ENCODE results near the gene RASSF4. TPM values are rescaled to one million over a fixed set of nuclear protein-coding genes. Genes with fewer than 3 reads are reported as not detected.

RASSF4 gene
- total RNA-seq, 2 experiments from 2014 or later, result 3.0 to 3.1 TPM

DNA sequence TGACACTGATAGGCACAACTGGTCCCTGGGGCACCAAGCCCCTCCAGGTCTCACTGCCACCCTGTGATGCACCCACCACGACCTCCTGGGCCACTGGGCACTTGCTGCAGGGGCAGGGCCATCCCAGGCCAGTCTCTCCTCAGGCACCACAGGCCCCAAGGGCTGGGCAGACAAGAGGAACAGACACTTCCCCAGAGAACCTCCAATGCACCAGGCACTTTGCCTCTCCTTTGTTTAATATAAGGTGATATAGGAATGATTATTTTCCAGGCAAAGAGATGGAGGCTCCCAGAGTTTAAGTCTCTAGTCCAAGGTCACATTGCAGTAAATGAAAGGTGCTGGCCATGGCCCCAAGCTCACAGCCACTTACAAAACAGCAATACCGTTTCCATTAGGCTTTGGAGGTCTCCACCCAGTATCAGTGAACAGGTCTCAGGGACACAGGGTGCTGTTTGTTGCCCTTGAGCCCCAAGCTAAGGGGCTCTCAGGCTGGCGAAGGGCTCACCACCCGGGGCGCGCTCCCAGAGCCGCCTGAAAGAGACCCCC, 14.6 kb downstream of the RASSF4 start:
- peak overlapping the region; percentile 68 for H3K4me3 Mint-ChIP-seq

DNA sequence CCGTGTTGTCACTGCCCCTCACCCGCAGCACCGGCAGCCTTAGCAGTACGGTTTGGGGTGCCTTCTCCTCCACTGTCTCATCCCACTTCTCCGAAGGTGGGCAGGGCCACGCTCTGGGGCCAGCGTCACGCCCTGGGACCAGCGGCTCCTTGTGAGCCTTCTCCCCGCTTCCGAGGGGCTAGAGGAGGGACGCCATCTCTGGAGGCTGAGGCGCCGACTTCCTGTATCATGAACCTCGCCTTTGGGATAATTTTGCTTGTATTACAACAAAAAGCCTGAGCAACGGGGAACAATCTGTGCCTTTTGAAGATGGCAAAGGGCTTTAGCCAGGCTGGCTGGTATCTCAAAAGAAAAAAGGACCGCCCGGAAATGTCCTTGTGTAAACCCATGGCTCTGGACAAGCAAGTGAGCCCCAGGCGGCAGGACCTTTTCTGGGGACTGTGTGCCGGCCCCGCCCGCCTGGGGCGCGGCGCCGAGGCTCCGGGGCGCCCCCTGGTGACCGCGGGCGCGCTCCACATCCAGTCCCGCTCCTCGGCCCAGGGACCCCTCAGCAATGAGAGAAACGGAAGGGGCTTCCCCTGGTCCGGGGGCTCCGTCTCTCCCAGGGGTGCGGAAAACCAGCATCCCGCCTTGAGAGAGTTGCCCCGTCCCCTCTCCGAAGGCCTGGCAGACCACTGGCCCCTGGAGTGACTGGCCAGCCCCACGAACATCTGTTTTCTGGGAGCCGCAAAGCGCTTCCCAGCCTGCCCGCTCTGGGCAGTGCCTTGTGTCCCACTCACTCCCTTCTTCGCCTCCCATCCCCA, 15.2 kb downstream of the RASSF4 start:
- peak overlapping the region; percentile 86 for H3K27ac Mint-ChIP-seq
- no peaks in the 10 kb centered on the region for H3K9me3 Mint-ChIP-seq
- H3K27me3 Mint-ChIP-seq, result no peaks in the 10 kb centered on the region
- peaks cover 2% of the 10 kb centered on the region for H3K4me1 Mint-ChIP-seq
- POLR2A ChIA-PET, result interaction anchor here (3.5 kb wide), 1 partner anchor 42 kb away, joined by 9 read pairs; no protein-coding TSS in a partner anchor
- H3K4me3 Mint-ChIP-seq, result peak overlapping the region; percentile 68
- no peaks in the 10 kb centered on the region for H3K36me3 Mint-ChIP-seq
- DNase-seq (peak; percentile 90), ATAC-seq (ENCODE audit: low read depth) (peak; percentile 92)

More for the DNA sequence above, 14.6 kb downstream of the RASSF4 start:
- Mint-ChIP-seq H3K36me3 (no peaks in the 10 kb centered on the region), H3K9me3 (no peaks in the 10 kb centered on the region), H3K27me3 (no peaks in the 10 kb centered on the region), H3K27ac (peak overlapping the region; percentile 86), H3K4me1 (peaks cover 3% of the 10 kb centered on the region)
- ATAC-seq (ENCODE audit: low read depth), result no peak
- POLR2A ChIA-PET, result interaction anchor here (3.5 kb wide), 1 partner anchor 41 kb away, joined by 9 read pairs; no protein-coding TSS in a partner anchor
- DNase-seq, result no peak

DNA sequence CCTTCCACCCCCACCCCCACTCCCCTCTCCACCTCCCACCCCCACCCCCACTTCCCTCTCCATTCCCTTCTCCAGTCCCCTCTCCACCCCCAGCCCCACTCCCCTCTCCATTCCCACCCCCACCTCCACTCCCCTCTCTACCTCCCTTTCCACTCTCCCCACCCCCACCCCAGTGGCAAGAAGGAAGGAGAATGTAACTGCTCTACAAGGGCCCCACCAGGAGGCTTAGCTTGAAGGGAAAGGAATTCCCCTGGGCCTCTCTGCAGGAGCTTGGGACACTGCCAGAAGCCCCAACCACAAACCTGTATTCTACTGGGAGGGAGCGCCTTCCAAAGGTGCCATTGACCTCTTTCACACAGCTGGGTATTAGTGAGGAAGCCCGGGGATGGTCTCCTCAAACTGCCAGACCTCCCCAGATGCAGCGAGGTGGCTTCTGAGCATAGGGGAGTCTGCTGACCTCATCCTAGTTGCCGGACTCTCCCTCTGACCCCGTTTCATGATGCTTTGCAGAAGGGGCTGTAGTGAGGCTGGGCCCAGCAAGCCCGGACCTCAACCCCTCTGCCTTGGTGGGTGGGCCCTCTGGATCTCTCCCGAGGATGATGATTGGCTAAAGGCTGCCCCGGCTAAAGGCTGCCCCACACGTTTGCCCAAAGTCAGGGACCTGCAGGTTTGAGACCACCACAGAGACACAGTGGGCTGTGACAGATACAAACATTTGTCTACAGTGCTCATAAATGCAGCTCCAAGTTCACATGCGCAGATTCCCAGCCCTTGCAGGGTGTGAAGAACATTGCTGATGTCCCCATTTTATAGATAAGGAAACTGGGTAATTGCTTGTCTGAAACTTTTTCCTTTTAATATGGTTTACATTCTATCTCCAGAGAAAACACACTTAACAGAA, 16.1 kb downstream of the RASSF4 start:
- POLR2A ChIA-PET, result interaction anchor here (0.6 to 3.5 kb wide), 3 partner anchors 20 to 1552 kb away, joined by 3 to 9 read pairs (median 3); no protein-coding TSS in a partner anchor
- H3K27ac Mint-ChIP-seq, result peak overlapping the region; percentile 51
- no peaks in the 10 kb centered on the region for H3K9me3 Mint-ChIP-seq
- H3K36me3 Mint-ChIP-seq, result no peaks in the 10 kb centered on the region
- ATAC-seq (ENCODE audit: low read depth) (no peak), DNase-seq (no peak)
- H3K27me3 Mint-ChIP-seq, result no peaks in the 10 kb centered on the region
- no peak overlapping the region for H3K4me3 Mint-ChIP-seq
- peaks cover 2% of the 10 kb centered on the region for H3K4me1 Mint-ChIP-seq

DNA sequence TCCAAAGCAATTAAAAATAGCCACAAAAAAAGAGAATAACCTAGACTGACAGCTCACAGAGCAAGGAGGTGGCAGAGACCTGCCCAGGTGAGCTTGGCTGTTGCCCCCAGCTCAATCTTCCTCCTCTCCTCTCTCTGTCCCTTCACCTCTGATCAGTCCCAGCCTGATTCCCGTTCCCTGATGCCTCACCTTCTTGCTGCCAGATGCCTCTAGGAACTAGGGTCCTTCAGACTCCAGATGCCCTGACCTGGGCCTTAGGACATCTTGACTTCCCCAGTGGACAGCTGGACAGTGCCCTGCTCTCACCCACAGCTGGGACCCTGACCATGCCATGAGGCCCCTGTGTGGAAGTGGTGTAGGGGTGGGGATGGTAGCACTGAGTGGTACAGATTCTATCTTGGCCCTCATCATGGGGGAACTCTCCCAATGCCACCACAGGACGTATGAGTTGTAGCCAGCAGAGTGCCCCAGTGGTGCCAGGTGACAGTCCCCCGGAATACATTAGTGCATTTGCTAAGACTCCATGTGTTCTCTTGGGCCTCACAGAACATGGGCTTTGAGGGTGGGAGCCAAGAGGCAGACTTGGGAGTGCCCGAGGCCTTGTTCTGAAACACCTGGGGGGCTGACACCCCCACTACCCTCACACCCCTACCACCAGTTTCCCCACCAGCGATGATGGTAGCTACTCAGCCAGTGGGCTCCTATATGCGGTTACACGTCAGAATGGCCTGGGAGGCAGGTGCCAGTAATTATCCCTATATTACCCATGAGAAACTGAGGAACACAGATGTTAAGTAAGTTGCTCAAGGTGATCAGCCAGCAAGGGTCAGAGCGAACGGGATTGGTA, 17.0 kb downstream of the RASSF4 start:
- no peak for ATAC-seq (ENCODE audit: low read depth)
- Mint-ChIP-seq H3K4me1 (peaks cover 6% of the 10 kb centered on the region), H3K4me3 (no peak overlapping the region), H3K9me3 (no peaks in the 10 kb centered on the region), H3K27ac (peak overlapping the region; percentile 40), H3K27me3 (no peaks in the 10 kb centered on the region), H3K36me3 (no peaks in the 10 kb centered on the region)
- DNase-seq, result no peak
- POLR2A ChIA-PET, result interaction anchor here (1.4 to 3.5 kb wide), 2 partner anchors 19 to 44 kb away, joined by 3 to 9 read pairs; no protein-coding TSS in a partner anchor

DNA sequence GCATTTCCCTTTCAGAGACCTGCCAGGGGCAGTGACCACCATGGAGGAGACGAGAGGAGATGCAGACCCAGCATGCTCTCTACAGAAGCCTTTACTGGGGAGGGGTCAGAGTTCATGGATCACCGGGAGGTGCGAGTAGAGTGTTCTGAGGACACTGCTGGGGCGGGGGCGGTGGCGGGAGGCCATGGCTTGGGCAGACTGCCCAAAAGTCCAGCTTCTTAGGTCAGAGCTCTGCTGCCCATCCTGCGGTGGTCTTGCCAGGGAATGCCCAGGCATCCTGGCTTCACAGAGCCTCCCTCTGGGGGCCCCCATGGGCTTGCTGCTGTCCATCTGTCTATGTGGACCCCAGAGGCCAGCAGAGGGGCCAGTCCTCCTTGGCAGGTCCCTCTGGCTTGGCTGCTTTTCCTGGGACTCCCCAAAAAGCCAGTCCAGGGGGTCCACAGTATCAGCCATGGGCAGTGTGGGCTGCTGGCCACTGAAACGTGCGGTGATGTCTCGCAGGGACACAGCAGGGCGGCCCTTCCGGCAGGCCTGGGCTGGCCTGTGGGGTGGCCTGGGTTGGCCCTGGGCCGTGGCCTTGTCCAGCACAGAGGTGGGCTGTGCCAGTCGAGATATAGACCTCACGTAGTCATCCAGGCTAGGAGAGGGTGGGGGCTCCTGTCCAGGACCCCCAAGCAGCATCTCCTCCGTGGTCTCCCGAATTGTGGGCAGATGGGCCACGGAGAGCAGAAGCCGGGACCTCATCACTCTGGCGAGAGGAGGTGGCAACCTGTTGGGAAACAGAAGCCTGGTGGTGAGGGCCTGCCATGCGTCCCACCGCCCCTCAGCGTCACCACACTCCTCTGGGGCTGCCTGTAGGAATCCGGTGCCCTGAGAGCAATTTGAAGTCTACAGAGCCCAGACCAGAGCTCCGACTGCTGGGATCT, 17.9 kb downstream of the RASSF4 start:
- Mint-ChIP-seq H3K27me3 (no peaks in the 10 kb centered on the region), H3K4me3 (no peak overlapping the region), H3K36me3 (no peaks in the 10 kb centered on the region), H3K4me1 (peaks cover 6% of the 10 kb centered on the region), H3K9me3 (no peaks in the 10 kb centered on the region), H3K27ac (no peak overlapping the region)
- DNase-seq (no peak), ATAC-seq (ENCODE audit: low read depth) (no peak)
- POLR2A ChIA-PET, result interaction anchor here (3.5 kb wide), 1 partner anchor 45 kb away, joined by 9 read pairs; no protein-coding TSS in a partner anchor

DNA sequence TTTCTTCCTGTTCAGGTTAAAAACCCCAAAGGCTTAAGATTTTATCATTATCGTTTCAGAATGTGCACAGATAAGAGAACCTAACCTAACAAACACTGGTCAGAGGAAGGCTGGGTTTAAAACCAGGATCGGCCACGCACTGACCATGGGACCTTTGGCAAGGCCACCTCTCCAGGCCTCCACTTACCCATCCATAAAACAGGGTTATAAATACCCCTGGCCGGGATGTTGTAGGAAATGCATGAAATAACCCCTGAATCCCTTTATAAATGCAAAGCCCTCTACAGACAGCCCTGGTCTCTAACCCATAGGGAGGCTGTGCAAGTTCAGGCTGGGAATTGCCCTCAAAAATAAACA, 18.6 kb downstream of the RASSF4 start:
- no peaks in the 10 kb centered on the region for H3K36me3 Mint-ChIP-seq
- peaks cover 6% of the 10 kb centered on the region for H3K4me1 Mint-ChIP-seq
- POLR2A ChIA-PET, result interaction anchor here (1.4 kb wide), 1 partner anchor 9 kb away, joined by 6 read pairs; no protein-coding TSS in a partner anchor
- ATAC-seq (ENCODE audit: low read depth), result no peak
- no peak overlapping the region for H3K4me3 Mint-ChIP-seq
- DNase-seq, result no peak
- H3K27me3 Mint-ChIP-seq, result no peaks in the 10 kb centered on the region
- H3K9me3 Mint-ChIP-seq, result no peaks in the 10 kb centered on the region
- no peak overlapping the region for H3K27ac Mint-ChIP-seq

DNA sequence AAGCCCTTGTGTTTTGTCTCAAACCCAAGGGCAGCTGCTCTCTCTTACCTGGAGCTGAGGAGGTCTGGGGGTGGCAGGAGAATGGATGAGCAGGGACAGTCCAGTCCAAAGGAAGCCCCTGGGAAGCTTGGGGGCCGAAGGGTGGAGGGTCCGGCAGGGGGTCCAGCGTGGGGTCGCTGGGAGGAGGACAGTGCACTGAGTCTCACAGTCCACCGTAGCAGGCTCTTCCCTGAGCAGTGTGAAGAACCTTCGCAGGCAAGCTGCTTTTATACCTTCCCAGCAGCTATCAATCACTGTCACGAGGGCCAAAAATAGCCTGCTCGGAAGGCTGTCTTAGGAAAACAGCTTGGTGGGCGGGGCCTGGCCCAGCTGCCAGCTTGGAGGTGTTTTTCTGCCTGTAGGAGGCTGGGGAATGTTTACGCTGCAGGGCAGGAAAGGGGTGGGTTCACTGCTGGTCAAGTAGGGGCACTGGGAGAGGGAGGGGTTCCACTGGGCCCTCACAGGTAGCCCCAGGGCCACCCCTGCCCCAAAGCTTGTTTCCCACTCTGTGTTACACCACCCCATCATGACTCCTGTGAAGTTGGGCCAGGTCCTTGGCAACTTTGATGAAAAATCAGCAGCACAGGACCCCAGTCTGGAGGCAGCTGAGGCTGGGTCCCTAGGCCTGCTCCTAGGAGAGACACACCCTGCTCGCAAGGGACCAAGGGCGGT, 19.1 kb downstream of the RASSF4 start, which contains the start of gene DEPP1:
TSS of gene DEPP1 (minus strand) at position 240 of the 711 bp plus-strand sequence. CDS start 779 bp downstream, outside the sequence.
- Mint-ChIP-seq H3K4me1 (peaks cover 4% of the 10 kb centered on the region), H3K4me3 (no peak within 1 kb of the TSS), H3K9me3 (no peaks in the 10 kb centered on the region), H3K27ac (no peak within 1 kb of the TSS), H3K27me3 (no peaks in the 10 kb centered on the region), H3K36me3 (no peaks in the 10 kb centered on the region)
- POLR2A ChIA-PET, result interaction anchor here (0.8 to 1.4 kb wide), 2 partner anchors 10 to 14 kb away, joined by 3 to 6 read pairs; no protein-coding TSS in a partner anchor
- ATAC-seq (ENCODE audit: low read depth) (no peak), DNase-seq (no peak)

DNA sequence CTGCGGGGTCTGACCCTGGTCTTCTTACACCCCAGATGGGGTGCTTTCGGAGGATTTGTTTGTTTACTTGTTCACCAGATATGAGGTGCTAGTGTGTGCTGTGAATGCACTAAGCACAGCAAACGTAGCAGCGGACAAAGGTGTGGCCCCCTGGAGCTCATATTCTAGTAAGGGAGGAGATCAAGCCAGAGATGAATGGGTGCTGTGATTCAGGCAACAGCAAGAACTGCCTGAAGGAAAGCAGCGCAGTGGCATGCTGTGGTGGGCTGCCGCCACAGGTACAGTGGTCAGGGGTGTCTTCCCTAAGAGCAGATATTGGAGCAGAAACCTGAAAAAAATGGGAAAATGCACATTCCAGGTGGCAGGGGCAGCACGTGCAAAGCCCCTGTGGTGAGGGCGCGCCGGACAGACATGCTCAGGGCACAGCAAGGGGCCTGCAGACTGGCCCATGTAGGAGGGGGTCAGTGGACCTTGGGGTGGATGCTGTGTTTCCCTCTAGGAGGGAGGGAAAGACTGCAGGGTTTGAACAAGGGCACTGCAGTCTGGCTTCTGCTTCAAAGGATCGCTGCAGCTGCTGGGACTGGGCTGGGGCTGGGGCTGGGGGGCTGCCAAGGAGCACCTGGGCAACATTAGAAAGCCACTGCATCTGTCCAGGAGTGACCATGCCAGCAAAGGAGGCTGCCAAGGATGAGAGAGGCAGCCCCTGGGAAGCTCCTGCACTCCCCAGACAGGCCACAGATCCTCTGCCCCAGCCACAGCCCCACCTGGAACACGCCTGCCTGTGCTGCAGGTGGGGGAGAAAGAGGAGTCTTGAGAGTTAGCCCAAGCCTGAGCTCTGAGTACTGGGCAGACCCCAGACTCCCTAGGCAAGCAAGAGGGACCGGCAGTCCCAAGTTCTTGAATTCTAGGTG, 19.9 kb downstream of the RASSF4 start:
- ATAC-seq (ENCODE audit: low read depth) (no peak), DNase-seq (no peak)
- H3K4me3 Mint-ChIP-seq, result no peak overlapping the region
- no peaks in the 10 kb centered on the region for H3K36me3 Mint-ChIP-seq
- H3K4me1 Mint-ChIP-seq, result peaks cover 4% of the 10 kb centered on the region
- POLR2A ChIA-PET, result interaction anchor here (0.8 to 1.4 kb wide), 2 partner anchors 10 to 13 kb away, joined by 3 to 6 read pairs; no protein-coding TSS in a partner anchor
- no peak overlapping the region for H3K27ac Mint-ChIP-seq
- H3K9me3 Mint-ChIP-seq, result no peaks in the 10 kb centered on the region
- H3K27me3 Mint-ChIP-seq, result no peaks in the 10 kb centered on the region

DNA sequence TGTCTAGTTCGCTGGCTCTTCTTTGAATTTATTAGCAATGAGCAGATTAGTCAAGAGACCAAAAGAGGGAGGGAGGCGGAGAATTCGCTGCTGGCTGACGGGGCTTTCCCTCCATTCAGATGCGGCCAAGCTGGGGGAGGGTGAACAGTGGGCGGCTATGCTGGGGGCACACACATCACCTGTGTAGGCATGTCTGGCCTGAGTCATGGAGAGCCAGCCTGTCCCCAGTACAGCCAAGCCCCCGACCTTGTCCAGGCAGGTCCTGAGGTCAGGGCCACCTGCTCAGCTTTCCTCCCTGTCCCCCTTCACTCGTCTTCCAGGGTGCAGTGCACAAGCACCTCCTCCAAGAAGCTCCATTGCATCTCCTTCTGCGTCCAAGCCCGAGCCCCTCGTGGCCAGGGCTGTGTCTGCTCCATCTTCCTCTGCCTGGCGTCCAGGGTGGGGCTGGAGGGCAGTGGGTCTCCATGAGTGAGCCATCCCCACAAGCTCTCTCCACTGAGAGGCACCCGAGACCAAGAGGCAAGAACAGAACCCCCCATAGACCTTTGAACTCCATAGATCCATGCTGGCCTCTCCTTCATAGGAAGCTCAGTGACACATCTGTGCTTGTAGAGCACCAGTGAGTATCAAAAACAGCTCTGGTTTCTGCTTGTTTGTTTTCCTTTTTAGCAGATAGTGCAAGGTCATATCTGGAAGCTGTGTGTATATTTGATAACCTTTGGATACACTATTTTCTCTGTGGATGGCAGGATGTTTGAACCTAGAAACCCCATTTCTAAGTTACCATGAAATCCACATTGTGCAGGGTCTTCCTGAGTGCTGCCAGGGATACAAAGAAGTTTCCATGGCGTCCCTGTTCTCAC, 20.9 kb downstream of the RASSF4 start:
- no peak for DNase-seq
- Mint-ChIP-seq H3K27ac (no peak overlapping the region), H3K4me1 (peaks cover 4% of the 10 kb centered on the region), H3K4me3 (no peak overlapping the region), H3K9me3 (no peaks in the 10 kb centered on the region), H3K27me3 (peaks cover 1% of the 10 kb centered on the region), H3K36me3 (no peaks in the 10 kb centered on the region)
- POLR2A ChIA-PET, result interaction anchor here (1.0 kb wide), 1 partner anchor 20 kb away, joined by 3 read pairs; no protein-coding TSS in a partner anchor
- ATAC-seq (ENCODE audit: low read depth), result no peak

All from activated naive CD8-positive, alpha-beta T cell treated with anti-CD3 and anti-CD28 coated beads, Interleukin-2, amount 10 ng/mL, durations not matched to agents 7 days and 5 days (primary cell).